HG02885 (cell line): ENCODE measurements around the gene RBM47.
"Not testable (repeated sequence)": the region's sequence is repeated elsewhere in the genome, so short reads cannot be mapped to it uniquely, and the experiment has no call there.

ENCODE experiments used
- ATAC-seq: cut with Tn5 transposase; IDR thresholded peaks from one replicate; pipeline ENCODE4 v1.9.1; 2021; ENCODE audit warnings: mild to moderate bottlenecking; ENCODE audit not compliant: unreplicated experiment, poor library complexity

RBM47 gene

DNA sequence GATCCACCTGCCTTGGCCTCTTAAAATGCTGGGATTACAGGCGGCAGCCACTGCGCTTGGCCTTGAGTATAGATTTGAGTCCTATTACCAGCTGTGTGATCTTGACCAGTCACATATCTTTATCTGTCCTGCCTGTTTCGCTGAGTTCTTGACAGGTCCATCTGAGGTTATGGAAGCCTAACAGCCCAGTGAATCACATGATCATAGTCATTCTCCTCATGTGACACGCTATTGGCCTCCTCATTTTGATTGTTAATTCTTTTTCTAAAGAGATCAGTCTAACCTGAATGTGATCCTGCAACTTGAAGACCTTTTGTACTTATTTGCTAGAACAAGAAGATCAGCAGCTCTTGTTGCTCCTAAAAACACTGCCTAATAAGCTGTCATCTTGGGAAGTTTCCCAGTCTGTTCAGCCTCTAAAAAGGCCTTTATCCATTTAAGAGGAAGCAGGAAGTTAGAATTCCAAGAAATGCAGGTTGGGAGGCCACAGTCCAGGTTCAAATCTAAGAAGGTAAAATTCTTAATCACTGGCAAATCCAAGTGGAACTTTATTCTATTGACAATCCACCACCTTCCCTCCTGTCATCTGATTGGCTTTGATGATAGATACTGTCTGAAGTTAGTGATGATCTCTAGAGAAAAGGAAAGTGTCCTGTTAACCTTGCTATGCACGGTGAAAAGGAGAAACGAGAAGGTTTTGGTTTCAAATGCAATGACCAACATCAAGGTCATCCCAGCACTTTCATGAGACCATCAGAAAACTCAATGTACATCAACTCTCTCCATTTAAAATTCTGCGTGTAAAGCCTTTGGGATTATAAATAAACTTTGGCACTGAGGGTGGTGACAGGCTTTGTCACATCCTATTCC, 207.6 kb downstream of the RBM47 start:
- peak; percentile 57 for ATAC-seq

DNA sequence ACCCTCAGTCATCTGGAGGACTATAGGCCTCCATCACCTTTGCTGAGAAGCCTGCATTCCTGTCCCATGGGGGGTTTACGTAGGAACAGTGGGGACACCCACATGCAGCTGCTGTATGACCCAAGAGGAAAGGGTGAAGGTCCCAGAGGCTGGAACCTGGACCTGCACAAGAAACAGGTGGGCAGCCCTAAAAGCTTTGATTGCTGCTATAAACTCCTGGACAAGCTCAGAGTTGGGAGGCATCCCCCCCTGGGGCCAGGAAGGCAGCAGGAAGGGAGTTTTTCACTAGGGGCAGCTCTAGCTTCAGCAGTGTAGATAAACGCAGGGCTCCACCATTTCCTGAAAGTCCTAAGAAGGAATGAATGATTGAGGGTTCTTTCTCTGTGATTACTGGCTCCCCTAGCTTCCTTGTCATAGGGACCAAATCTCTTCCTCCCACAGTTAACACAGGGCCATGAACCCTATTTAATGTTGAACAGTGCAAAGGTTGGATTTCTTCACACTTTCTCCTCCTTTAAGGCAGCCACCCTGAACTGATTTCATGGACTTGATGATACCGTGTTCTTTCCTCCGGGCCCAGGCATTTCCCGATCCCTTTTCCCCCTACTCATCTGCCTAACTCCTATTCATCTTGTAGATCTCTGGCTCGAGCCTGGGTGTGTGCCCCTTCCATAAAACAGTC, 210.3 kb downstream of the RBM47 start:
- no peak for ATAC-seq

DNA sequence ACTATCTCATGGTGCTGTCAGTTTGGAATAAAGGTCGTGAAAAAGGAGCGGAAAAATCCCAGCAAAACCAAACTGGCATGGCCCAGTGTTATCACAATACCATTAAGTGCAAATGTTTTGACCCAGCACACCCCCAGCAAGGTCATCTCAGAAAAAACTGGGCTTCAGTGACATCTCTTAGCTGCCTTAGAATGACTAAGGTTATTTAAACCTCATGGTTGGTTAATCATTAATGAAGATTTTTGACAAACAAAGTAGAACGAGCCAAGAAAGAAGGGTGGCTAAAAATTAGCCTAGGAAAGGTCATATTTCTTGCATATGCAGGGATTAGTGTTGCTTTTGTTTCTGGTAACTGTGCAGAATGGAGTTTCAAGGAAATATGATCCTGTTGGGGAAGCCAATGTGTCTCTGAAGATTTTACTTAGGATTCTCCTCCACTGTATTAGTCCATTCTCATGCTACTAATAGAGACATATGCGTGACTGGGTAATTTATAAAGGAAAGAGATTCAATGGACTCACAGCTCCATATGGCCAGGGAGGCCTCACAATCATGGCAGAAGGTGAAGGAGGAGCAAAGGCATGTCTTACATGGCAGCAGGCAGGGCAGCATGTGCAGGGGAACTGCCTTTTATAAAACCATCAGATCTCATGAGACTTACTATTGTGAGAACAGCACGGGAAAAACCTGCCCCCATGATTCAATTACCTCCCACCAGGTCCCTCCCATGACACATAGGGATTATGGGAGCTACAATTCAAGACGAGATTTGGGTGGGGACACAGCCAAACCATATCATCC, 211.0 kb downstream of the RBM47 start:
- no peak for ATAC-seq

DNA sequence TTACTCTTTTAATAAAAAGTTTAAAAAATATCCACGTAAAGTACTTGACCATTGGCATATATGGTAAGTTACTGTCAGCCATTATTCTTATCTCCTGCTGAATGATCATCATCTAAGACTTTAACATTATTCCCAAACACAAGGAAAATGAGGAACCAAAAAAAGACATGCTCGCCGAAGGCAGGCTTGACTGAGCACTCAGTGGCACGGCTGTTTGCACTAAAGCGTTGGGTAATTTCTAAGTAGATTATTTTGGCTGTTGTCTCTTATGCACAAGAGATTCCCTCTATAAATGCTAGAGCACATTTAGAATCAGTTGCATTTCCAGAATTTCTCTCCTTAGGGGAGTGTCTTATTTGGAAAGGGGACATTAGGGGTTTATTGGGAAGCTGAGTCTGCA, 211.7 kb downstream of the RBM47 start:
- ATAC-seq = no peak

DNA sequence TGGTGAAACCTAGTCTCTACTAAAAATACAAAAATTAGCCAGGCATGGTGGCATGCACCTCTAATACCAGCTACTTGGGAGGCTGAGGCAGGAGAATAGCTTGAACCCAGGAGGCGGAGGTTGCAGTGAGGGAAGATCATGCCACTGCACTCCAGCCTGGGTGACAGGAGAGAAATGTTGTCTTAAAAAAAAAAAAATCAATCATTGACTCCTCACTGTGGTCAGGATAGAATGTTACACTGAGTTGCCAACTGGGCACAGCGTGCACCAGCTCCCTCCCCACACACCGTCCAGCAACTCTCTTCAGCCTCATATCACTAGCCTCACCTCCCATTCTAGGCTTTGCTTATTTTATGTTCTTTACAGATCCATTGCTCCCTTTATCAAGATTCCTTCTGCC, 215.0 kb downstream of the RBM47 start:
- ATAC-seq = no peak

DNA sequence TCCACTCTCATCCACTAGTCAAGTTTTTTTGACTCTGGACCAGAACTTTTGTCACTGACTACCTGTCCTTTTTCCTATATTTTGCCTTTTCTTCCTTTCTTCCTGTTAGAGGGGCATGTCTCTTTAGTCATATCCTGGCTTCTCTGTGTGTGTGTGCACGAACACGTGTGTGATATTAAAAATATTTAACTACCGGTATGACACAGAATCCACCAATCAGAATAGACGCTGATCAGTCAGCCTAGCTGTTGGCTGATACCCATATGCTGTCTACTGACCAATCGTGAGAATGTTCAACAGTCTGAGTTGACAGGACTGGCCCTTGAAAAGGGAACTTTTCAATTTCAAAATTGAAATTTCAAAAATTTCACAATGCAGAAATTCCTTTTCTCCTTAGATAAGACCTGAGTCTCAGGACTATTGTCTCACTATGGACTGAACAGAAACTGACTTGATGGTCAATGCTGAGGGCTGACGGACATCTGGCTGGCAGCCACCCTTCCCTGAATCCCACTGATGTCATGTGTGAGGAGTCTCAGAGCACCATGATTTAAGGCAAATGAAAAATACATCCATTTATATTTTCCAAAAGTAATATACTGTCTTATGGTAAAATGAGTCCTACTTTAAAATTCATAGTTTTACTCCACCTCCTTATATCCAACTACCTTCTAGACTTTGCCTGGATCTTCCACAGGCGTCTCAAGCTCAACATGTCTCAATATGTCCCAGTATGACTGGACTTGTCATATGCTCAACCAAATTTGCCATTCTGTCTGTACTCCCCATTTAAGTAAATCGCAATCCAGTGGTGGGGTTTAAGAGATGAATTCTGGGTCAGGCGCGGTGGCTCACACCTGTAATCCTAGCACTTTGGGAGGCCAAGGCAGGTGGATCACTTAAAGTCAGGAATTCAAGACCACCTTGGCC, 216.5 kb downstream of the RBM47 start:
- no peak for ATAC-seq

DNA sequence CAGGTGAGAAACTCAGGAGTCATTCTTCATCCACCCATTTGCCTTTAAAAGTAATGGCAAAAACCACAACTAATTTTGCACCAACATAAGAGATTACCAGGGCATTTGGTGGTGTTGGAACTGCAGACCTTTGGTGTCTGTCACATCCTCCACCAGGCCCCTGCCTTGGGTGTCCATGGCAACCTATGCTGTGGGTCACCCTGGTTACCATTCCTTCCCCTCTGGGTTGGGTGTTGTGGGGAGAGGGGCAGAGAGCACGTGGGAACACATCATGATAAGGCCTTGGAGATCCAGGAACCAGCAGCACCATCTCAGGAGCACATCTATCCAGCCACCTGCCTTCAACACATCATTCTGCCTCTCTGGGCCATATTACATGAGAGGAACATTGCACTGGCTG, 217.3 kb downstream of the RBM47 start:
- no peak for ATAC-seq

DNA sequence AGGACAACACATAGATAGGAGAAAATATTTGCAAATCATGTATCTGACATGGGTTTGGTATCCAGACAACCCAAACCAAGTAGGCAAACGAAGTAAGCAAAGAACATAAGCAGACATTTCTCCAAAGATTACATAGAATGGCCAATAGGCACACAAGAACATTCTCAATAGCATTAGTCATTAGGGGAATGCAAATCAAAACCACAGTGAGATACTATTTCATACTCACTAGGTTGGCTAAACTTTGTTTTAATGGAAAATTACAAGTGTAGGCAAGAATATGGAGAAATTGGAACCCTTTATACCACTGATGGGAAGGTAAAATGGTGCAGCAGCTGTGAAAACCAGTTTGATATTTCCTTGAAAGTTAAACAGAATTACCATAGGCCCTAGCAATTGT, 219.8 kb downstream of the RBM47 start:
- no peak for ATAC-seq

DNA sequence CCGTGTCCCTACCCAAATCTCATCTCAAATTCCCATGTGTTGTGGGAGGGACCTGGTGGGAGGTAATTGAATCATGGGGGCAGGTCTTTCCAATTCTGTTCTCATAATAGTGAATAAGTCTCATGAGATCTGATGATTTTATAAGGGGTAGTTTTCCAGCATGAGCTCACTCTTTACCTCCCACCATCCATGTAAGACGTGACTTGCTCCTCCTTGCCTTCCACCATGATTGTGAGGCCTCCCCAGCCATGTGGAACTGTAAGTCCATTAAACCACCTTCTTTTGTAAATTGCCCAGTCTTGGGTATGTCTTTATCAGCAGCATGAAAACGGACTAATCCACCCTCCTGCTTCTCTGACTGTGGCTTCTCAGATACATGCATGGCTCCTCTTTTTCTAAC, 222.2 kb downstream of the RBM47 start:
- not testable (repeated sequence) for ATAC-seq

DNA sequence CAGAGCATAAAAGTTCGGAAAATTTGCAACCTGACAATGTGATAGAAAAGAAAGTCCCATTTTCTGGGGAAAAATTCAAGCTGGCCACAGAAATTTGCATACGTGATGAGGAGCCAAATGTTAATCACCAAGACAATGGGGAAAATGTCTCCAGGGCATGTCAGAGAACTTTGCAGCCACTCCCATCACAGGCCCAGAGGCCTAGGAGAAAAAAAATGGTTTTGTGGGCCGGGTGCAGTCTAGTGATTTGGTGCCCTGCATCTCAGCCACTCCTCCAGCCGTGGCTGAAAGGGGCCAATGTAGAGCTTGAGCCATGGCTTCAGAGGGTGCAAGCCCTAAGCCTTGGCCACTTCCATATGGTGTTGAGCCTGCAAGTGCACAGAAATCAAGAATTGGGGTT, 223.3 kb downstream of the RBM47 start:
- ATAC-seq = no peak

DNA sequence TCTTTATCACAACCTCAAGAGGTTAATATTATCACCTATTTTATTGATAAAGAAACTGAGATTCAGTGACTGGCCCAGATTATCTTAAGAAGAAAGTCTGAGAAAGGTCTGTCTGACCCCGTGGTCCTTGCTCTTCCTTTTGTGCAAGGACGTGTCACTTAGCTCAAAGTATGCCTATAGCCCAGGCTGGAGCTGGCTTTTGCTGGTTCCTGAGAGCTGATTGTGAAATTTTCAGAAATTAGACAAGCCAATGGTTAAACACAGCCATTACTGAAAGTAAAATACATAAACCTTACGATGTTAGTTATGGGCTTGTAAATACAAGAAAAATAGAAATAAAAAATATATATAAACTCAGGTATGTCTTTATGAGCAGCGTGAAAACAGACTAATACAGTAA, 224.5 kb downstream of the RBM47 start:
- no peak for ATAC-seq

DNA sequence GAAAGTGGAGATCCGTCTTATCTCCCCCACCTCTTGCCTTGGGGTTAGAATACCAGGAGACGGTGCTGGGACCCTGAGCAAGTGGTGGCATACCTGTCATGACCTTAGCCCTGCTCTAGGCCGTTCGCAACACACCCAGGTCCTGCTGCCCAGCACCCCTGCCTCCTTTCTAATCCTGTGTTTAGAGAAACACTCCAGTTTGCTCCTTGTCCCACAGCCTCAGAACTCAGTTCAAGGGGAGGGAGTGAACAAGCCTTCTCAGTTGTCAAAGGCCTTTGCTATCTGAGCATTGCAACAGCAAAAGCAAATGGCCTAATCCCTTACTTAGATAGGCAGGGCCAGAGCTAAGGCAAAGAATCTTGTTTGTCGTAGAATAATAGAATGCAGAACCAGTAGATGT, 226.6 kb downstream of the RBM47 start:
- ATAC-seq = no peak

DNA sequence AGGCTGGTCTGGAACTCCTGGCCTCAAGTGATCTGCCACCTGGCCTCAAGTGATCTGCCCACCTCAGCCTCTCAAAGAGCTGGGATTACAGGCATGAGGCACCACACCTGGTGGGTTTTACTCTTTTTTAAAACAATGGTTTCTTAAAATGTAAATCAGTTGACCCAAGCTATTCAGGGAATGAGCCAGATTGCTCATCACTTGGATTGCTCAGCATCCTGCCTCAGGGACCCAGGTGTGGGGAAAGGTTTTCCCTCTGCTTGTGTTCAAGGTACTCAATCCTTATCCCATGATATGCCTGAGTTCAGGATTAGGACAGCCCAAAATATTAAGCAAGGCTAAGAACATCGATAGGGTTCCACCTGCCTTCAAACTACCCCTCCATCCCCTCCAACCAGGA, 227.1 kb downstream of the RBM47 start:
- ATAC-seq = no peak

DNA sequence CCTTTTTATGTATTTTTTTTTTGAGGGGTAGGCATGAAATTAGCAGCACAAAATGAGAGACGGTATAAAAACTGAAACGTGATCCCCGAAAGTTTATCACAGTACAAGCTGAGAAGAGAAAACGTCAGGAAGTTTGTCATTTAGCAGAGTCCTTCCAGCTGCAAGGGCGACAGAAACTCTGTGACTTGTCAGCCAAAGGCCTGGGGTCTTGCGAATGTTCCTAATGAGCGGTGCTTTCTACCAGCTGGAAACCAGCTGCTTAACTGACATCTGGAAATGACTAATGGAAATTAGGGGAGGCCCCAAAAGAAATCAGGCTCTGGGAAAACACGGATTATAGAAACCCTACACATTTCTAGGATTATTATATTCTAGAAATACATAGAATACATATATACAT, 228.0 kb downstream of the RBM47 start:
- ATAC-seq = no peak

DNA sequence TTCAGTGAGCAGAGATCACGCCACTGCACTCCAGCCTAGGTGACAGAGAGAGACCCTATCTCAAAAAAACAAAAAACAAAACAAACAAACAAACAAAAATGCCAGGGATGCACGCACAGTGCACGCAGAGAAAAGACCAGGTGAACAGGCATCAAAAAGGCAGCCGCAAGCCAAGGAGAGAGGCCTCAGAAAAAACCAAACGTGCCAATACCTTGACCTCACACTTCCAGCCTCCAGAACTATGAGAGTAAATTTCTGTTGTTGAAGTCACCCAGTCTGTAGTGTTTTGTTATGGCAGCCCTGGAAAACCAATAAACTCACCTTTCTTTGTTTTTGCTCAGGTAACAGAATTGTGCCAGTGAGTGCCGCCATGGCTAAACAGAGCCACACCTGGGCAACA, 228.6 kb downstream of the RBM47 start:
- ATAC-seq = no peak

DNA sequence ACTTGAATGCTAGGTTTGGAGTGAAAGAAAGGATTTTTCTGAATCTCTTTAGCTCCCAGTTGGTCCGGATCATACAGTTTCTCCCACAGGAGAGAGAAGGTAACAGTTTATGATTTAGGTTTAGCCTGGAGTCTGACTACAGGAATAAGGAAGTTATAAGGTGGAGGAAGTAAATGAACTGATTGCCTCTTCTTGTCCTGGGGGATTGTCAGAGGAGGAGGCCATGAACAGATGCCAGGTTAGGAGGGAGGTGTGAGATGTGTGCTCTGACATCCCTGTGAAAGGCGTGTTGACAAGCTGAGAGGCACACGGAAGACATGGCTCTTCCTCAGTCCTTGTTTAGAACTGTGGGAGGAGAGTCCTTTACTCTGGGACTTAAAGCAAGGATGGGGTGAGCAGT, 230.1 kb downstream of the RBM47 start:
- no peak for ATAC-seq

DNA sequence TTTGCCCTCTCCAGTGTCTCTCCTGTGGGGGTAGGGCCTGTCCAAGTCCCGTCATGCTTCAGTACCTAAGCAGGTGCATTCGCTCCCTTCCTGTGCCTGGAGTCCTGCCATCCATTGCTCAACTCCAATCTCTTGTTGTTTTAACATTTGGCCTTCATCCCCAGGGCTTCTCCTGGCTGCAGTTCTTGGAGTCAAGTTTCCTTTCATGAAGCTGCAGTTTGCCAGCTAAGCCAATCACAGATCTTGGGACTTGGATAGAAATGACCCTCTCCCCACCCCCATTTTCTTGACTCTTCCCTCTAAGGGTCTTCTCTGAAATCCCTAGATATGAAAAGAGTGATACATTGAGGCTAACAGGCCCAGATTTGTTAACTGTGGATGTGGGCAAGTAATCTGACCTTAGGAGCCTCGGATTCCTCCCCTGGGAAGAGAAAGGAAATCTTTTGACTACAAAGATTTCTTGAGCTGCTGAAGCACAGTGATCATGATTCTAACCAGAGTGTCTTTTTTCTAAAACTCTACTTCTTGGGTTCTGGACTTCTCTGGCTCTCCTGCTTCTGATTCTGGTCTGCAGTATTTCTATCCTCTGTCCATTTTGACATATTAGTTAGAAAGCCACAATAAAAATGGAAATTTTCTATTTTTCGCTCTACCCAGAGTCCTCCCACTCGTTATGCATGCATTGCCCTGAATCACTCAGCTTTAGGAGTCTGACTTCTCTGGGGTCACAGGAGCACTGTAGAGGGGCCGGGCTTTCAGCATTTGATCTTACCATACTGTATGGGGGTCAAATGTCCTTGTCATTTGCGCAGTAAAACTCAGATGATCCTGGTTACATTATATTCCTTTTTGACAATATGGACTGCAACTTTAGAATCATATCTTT, 233.5 kb downstream of the RBM47 start:
- ATAC-seq = no peak

DNA sequence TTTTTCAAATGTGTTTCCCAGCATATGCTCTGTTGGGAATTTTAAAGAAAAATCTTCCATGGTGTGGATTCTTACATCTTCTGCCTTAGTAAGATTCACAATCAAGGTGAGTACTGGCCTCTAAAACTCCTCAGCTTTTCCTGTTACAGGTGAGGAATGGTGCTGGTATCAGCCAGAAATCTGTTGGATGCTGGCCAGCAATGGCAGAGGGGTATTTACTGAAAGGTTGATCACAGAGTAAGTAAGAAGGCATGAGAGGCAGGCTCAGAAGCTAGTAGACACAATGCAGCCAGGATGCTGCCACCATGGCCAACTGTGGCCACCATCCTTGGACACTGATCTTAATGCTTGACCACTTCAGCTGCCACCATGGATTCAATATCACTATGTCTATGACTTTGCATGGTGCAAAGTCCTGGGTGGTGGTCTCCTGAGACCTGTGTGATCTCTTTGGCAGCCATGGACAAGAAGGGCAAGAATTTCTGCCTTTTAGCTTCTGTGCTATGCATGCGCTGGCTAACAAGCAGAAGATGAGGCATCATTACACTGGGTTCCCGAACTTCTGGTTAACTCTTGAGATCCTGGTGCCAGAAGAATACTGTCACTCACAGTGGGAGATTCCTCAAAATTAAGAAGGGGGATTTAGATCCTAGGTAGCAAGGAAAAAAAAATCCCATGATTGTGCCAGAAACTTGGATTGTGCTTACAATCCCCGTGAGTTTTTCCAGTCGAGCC, 234.3 kb downstream of the RBM47 start:
- ATAC-seq = no peak
